CD4-positive, alpha-beta T cell treated with Interleukin-15 for 4 hours (primary cell): ENCODE data around the gene PTPN21.

Experiments used
- DNase-seq: peaks from one replicate; pipeline ENCODE4 v3.0.0-alpha.2; 2020; ENCODE audit warnings: low spot score

PTPN21 gene

GRCh38 chr14:88504602-88505001, 50.2 kb downstream of the PTPN21 start:
- DNase-seq, result no peak

GRCh38 chr14:88503754-88504406, 50.9 kb downstream of the PTPN21 start:
- no peak for DNase-seq

GRCh38 chr14:88502740-88503139, 52.1 kb downstream of the PTPN21 start:
- no peak for DNase-seq

- DNase-seq, result no peak
Observed at GRCh38 chr14:88500611-88501010, 54.2 kb downstream of the PTPN21 start.

GRCh38 chr14:88499225-88499624, 55.6 kb downstream of the PTPN21 start:
- DNase-seq, result no peak

- no peak for DNase-seq
Observed at GRCh38 chr14:88496414-88496813, 58.4 kb downstream of the PTPN21 start.

- no peak for DNase-seq
Observed at GRCh38 chr14:88493392-88494185, 61.2 kb downstream of the PTPN21 start.

GRCh38 chr14:88492272-88493089, 62.3 kb downstream of the PTPN21 start:
- DNase-seq, result peak; percentile 71

- DNase-seq, result no peak
Observed at GRCh38 chr14:88490168-88490567, 64.6 kb downstream of the PTPN21 start.

- no peak for DNase-seq
Observed at GRCh38 chr14:88488897-88489296, 65.9 kb downstream of the PTPN21 start.

GRCh38 chr14:88488081-88488480, 66.7 kb downstream of the PTPN21 start:
- DNase-seq, result no peak

GRCh38 chr14:88482524-88482923, 72.3 kb downstream of the PTPN21 start:
- no peak for DNase-seq

- DNase-seq, result no peak
Observed at GRCh38 chr14:88481794-88482193, 73.0 kb downstream of the PTPN21 start.

GRCh38 chr14:88481059-88481458, 73.7 kb downstream of the PTPN21 start:
- no peak for DNase-seq

- no peak for DNase-seq
Observed at GRCh38 chr14:88479574-88479987, 75.2 kb downstream of the PTPN21 start.

GRCh38 chr14:88478931-88479330, 75.9 kb downstream of the PTPN21 start:
- DNase-seq, result no peak

- DNase-seq, result no peak
Observed at GRCh38 chr14:88477513-88478250, 77.1 kb downstream of the PTPN21 start.

- DNase-seq, result no peak
Observed at GRCh38 chr14:88476825-88477224, 78.0 kb downstream of the PTPN21 start.

- DNase-seq, result no peak
Observed at GRCh38 chr14:88476214-88476774, 78.5 kb downstream of the PTPN21 start.

GRCh38 chr14:88473791-88474190, 81.0 kb downstream of the PTPN21 start:
- DNase-seq, result no peak

- no peak for DNase-seq
Observed at GRCh38 chr14:88470542-88471440, 84.0 kb downstream of the PTPN21 start.
